A375 (cell line): Measurements from ENCODE around the gene COX17. TPM values are rescaled to one million over a fixed set of nuclear protein-coding genes. Genes with fewer than 3 reads are reported as not detected.

Experiments
- total RNA-seq: library from RNA; depleted of rRNA; stranded (reverse); fragments of >200 nt; shearing (Covaris generic); gene quantifications from 2 replicates; pipeline ENCODE4 v1.2.3, GENCODE V29; 2014; rRNA removed

COX17 gene
- 77.0 and 102 TPM in 2 replicates for total RNA-seq

GRCh38 chr3:119676771-119677640, at the start of gene COX17:
Gene COX17 (minus strand): TSS chr3:119677406. CDS start chr3:119677310, 96 bp downstream.

GRCh38 chr3:119702530-119703527, 25.6 kb upstream of the COX17 start, which contains the start of gene CFAP91:
Gene CFAP91 (plus strand): TSS chr3:119703022. CDS start chr3:119703099, 77 bp downstream.

GRCh38 chr3:119660474-119661440, 16.4 kb downstream of the COX17 start, which contains the start of gene POPDC2:
Gene POPDC2 (minus strand): TSS chr3:119660589. CDS start chr3:119660423, 166 bp downstream.

Other genes starting within 250 kb of the COX17 start
- 33.5 and 48.4 TPM in 2 replicates for gene TMEM39A, start 213.8 kb downstream of the COX17 start, total RNA-seq
- 13.2 and 15.5 TPM in 2 replicates for gene POGLUT1, start 208.4 kb downstream of the COX17 start, total RNA-seq
- gene TIMMDC1, start 178.9 kb downstream of the COX17 start, total RNA-seq, result 91.3 and 112 TPM in 2 replicates
- not detected in 2 replicates for gene CD80, start 117.8 kb downstream of the COX17 start, total RNA-seq
- gene ADPRH, start 97.9 kb downstream of the COX17 start, total RNA-seq, result 2.0 and 2.3 TPM in 2 replicates
- gene PLA1A, start 79.5 kb downstream of the COX17 start, total RNA-seq, result not detected in 2 replicates
- 0.05 and 0.19 TPM in 2 replicates for gene POPDC2, start 16.8 kb downstream of the COX17 start, total RNA-seq
- gene CFAP91, start 25.6 kb upstream of the COX17 start, total RNA-seq, result 0.50 and 2.3 TPM in 2 replicates
- gene NR1I2, start 104.7 kb upstream of the COX17 start, total RNA-seq, result not detected in 2 replicates